Measurements from ENCODE around the gene POLR3H. TPM values are rescaled to one million over a fixed set of nuclear protein-coding genes. Genes with fewer than 3 reads are reported as not detected.

Gene POLR3H
- total RNA-seq, 1 donor from 2014 or later = 39.0 TPM

DNA sequence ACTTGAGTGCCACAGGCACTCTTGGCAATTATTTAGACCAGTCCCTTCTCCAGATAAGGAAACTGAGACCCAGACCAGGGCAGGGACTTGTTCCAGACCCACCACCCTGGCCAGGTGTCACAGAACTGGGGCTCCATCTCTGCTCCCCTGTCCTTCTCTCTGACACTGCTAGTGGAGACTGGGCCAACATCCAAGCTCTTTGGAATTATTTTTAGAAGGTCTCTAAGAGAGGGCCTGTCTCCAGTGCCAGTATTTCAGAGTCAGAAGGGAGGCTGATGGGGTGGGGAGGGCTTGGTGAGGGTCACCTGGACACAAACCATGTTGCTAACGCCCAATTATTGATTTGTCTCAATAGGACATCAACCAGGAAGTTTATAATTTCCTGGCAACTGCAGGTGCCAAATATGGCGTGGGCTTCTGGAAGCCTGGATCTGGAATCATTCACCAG, 32.7 kb downstream of the POLR3H start:
- intact Hi-C loops (cut with DNase I) = loop anchor here (10.0 kb wide), 1 partner anchor 117 kb away; no protein-coding TSS in a partner anchor
- H3K36me3 ChIP-seq = peaks cover 91% of the 10 kb centered on the region
- H3K27ac ChIP-seq = no peak overlapping the region
- ATAC-seq = no peak
- H3K9me3 ChIP-seq = no peaks in the 10 kb centered on the region
- no peak overlapping the region for H3K4me3 ChIP-seq
- DNase-seq = no peak
- no peaks in the 10 kb centered on the region for H3K27me3 ChIP-seq (ENCODE audit: low read depth)
- TF ChIP-seq CTCF (IDR thresholded peaks at IDR 0.05) = no peak
- H3K4me1 ChIP-seq = no peaks in the 10 kb centered on the region

DNA sequence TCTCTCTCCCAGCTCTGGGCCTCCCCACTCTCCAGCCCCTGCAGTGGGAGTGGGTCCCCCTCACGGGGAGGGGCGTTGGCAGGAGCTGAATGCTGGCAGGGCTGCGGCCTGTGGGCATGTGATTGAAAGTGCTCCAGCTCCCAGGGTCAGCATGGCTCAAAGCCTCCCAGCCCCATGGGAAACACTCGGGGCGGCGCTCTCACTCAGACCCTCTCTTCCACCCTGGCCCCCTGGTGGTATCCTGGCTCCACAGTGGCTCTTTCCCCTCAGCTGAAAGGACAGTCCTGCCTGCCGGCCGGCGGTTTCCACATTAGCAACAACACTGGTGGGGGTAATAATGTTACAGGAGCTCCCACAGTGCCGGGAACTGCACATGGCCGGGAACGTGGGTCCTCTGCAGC, 35.5 kb downstream of the POLR3H start:
- intact Hi-C loops (cut with DNase I) = no loop called here
- H3K36me3 ChIP-seq = peaks cover 70% of the 10 kb centered on the region
- no peaks in the 10 kb centered on the region for H3K27me3 ChIP-seq (ENCODE audit: low read depth)
- no peak overlapping the region for H3K4me3 ChIP-seq
- no peaks in the 10 kb centered on the region for H3K4me1 ChIP-seq
- DNase-seq (no peak), ATAC-seq (no peak)
- no peak for TF ChIP-seq CTCF (IDR thresholded peaks at IDR 0.05)
- no peak overlapping the region for H3K27ac ChIP-seq
- no peaks in the 10 kb centered on the region for H3K9me3 ChIP-seq

GRCh38 chr22:41507330-41508063, 36.8 kb downstream of the POLR3H start:
- DNase-seq (no peak), ATAC-seq (no peak)
- Histone ChIP-seq H3K4me3 (no peak overlapping the region), H3K9me3 (no peaks in the 10 kb centered on the region), H3K36me3 (peaks cover 70% of the 10 kb centered on the region), H3K4me1 (no peaks in the 10 kb centered on the region), H3K27me3 (ENCODE audit: low read depth) (no peaks in the 10 kb centered on the region), H3K27ac (no peak overlapping the region)
- no peak for TF ChIP-seq CTCF (IDR thresholded peaks at IDR 0.05)
- intact Hi-C loops (cut with DNase I) = no loop called here

GRCh38 chr22:41505511-41506220, 38.6 kb downstream of the POLR3H start:
- peaks cover 70% of the 10 kb centered on the region for H3K36me3 ChIP-seq
- no peaks in the 10 kb centered on the region for H3K27me3 ChIP-seq (ENCODE audit: low read depth)
- no peak for TF ChIP-seq CTCF (IDR thresholded peaks at IDR 0.05)
- no peak overlapping the region for H3K27ac ChIP-seq
- no peaks in the 10 kb centered on the region for H3K9me3 ChIP-seq
- DNase-seq = no peak
- no peak overlapping the region for H3K4me3 ChIP-seq
- intact Hi-C loops (cut with DNase I) = no loop called here
- H3K4me1 ChIP-seq = no peaks in the 10 kb centered on the region
- ATAC-seq = no peak

DNA sequence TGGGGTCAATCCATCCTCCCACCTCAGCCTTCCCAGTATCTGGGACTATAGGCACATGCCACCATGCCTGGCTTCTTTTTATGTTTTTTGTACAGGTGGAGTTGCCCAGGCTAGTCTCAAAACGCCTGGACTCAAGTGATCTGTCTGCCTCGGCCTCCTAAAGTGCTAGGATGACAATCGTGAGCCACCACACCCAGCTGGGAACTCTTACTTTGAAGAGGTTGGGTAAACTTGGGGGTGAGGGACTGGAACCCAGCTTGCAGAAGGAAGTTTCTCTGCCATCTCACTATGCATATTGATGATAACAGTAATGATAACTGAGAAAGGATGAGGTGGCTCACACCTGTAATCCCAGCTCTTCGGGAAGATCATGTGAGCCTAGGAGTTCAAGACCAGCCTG, 39.5 kb downstream of the POLR3H start:
- peaks cover 70% of the 10 kb centered on the region for H3K36me3 ChIP-seq
- DNase-seq (no peak), ATAC-seq (no peak)
- H3K4me1 ChIP-seq = no peaks in the 10 kb centered on the region
- no peak for TF ChIP-seq CTCF (IDR thresholded peaks at IDR 0.05)
- no peaks in the 10 kb centered on the region for H3K9me3 ChIP-seq
- no peaks in the 10 kb centered on the region for H3K27me3 ChIP-seq (ENCODE audit: low read depth)
- no peak overlapping the region for H3K27ac ChIP-seq
- intact Hi-C loops (cut with DNase I) = no loop called here
- no peak overlapping the region for H3K4me3 ChIP-seq
